ENCODE data around the gene PHYKPL.

Gene PHYKPL

GRCh38 chr5:178182158-178182876 lies 50.3 kb downstream of the PHYKPL start:
- DNase-seq: no peak

GRCh38 chr5:178180141-178180863 lies 52.3 kb downstream of the PHYKPL start:
- no peak for DNase-seq

- no peak for DNase-seq
Observed at GRCh38 chr5:178177569-178177968, 55.0 kb downstream of the PHYKPL start.

- no peak for DNase-seq
Observed at GRCh38 chr5:178176791-178177190, 55.8 kb downstream of the PHYKPL start.

GRCh38 chr5:178174456-178174855 lies 58.1 kb downstream of the PHYKPL start:
- no peak for DNase-seq

GRCh38 chr5:178170455-178170854 lies 62.1 kb downstream of the PHYKPL start:
- DNase-seq: no peak

GRCh38 chr5:178165581-178165980 lies 67.0 kb downstream of the PHYKPL start:
- no peak for DNase-seq

- DNase-seq: peak; percentile 91
Observed at GRCh38 chr5:178163772-178164735, 68.5 kb downstream of the PHYKPL start.

GRCh38 chr5:178162481-178162880 lies 70.1 kb downstream of the PHYKPL start:
- DNase-seq: no peak

GRCh38 chr5:178160176-178160575 lies 72.4 kb downstream of the PHYKPL start:
- no peak for DNase-seq

Measured in CD4-positive, alpha-beta T cell treated with Interleukin-6 for 4 hours (primary cell).